ENCODE results near the gene CADPS2. TPM values are rescaled to one million over a fixed set of nuclear protein-coding genes. Genes with fewer than 3 reads are reported as not detected.

CADPS2 gene
- polyA plus RNA-seq, 3 donors, result not detected

DNA sequence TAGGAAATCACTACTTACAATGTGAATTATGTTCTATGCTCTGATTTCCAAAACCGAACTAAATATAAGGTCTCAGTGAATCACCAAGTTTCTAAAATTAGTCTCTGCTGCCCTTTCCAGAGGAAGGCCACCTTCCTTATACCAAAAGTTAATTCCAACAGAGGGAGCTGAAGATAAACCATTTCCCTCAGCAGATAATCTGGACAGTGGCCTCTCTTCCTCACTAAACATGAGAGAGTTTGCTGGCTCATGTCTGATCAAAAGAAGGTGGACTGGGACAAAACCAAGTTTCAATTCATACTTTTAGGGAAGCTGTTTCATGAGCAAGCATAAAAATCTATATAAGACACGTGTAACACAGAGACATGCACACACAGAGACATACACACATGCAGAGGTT lies 588.1 kb downstream of the CADPS2 start:
- H3K4me1 ChIP-seq (ENCODE audit: control insufficient read depth in 1 of 2, insufficient read depth in 2 of 2, low read length in 2 of 2), result no peaks in the 10 kb centered on the region
- H3K36me3 Mint-ChIP-seq, result peaks cover 0 to 3% of the 10 kb centered on the region in 2 donors
- no peak overlapping the region for H3K27ac Mint-ChIP-seq
- peaks cover 41 to 56% of the 10 kb centered on the region in 2 donors for H3K27me3 ChIP-seq (ENCODE audit: control insufficient read depth in 2 of 2, insufficient read depth in 2 of 2, low read length in 2 of 2)
- TF ChIP-seq CTCF (IDR thresholded peaks at IDR 0.05), result no peak
- no peak for DNase-seq
- peaks cover 48 to 62% (median 56%) of the 10 kb centered on the region in 3 donors for H3K27me3 Mint-ChIP-seq (ENCODE audit: low read depth in 3 of 3)
- H3K9ac ChIP-seq (ENCODE audit: insufficient read depth, low read length, poor library complexity, severe bottlenecking), result no peak overlapping the region
- H3K36me3 ChIP-seq (replicated peaks in 1 of 2; ENCODE audit: control insufficient read depth in 1 of 2, insufficient read depth in 2 of 2, low read length in 2 of 2), result no peaks in the 10 kb centered on the region
- H2AFZ ChIP-seq (ENCODE audit: insufficient read depth, low read depth, low read length, poor library complexity, severe bottlenecking), result no peak overlapping the region
- no peak overlapping the region for H3K4me3 ChIP-seq (replicated peaks in 1 of 3; ENCODE audit: low read depth in 2 of 3, low read length in 3 of 3)
- no peaks in the 10 kb centered on the region for H4K20me1 ChIP-seq (ENCODE audit: insufficient read depth, low read length)
- intact Hi-C loops (cut with micrococcal nuclease), result no loop called here
- H3K79me2 ChIP-seq (ENCODE audit: insufficient read depth, low read length), result no peaks in the 10 kb centered on the region
- no CpG with 5 or more reads among the region's 2 CpGs for WGBS (ENCODE audit: insufficient coverage)
- no peak overlapping the region for H3K27ac ChIP-seq (ENCODE audit: low read depth in 1 of 2, low read length in 2 of 2)
- H3K4me2 ChIP-seq (replicated peaks; ENCODE audit: extremely low read depth, low read length, poor library complexity, severe bottlenecking), result no peak overlapping the region
- no peaks in the 10 kb centered on the region for H3K4me1 Mint-ChIP-seq
- peaks cover 2 to 31% (median 19%) of the 10 kb centered on the region in 7 donors for H3K9me3 Mint-ChIP-seq
- H3K9me3 ChIP-seq (replicated peaks in 1 of 2; ENCODE audit: control insufficient read depth in 1 of 2, insufficient read depth in 1 of 2, low read length in 2 of 2), result peaks cover 0 to 33% of the 10 kb centered on the region in 2 donors
- no peak overlapping the region for H3K4me3 Mint-ChIP-seq

DNA sequence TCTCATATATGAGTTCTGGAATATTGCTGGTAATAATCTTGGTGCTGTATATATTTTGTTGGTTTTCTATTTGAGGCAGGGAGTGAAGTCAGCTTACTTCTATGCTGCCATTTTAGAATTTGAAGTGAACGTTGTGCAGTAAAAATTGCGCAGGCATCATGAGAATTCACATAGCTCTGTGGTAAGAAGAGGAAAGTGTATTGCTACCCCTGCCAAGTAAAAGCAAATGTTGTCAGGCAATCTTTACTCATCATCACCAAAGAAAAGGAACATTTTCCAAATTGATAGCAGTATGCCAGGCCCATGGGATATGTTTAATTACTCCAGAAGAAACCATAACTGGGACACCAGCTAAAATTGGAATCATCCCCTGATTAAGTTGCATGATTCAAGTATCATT lies 595.1 kb downstream of the CADPS2 start:
- H3K9me3 Mint-ChIP-seq, result peaks cover 0 to 8% (median 5%) of the 10 kb centered on the region in 7 donors
- Histone ChIP-seq H4K20me1 (ENCODE audit: insufficient read depth, low read length) (no peaks in the 10 kb centered on the region), H3K79me2 (ENCODE audit: insufficient read depth, low read length) (no peaks in the 10 kb centered on the region), H2AFZ (ENCODE audit: insufficient read depth, low read depth, low read length, poor library complexity, severe bottlenecking) (no peak overlapping the region), H3K4me2 (replicated peaks; ENCODE audit: extremely low read depth, low read length, poor library complexity, severe bottlenecking) (no peak overlapping the region), H3K4me1 (ENCODE audit: control insufficient read depth in 1 of 2, insufficient read depth in 2 of 2, low read length in 2 of 2) (no peaks in the 10 kb centered on the region), H3K36me3 (replicated peaks in 1 of 2; ENCODE audit: control insufficient read depth in 1 of 2, insufficient read depth in 2 of 2, low read length in 2 of 2) (no peaks in the 10 kb centered on the region), H3K4me3 (replicated peaks in 1 of 3; ENCODE audit: low read depth in 2 of 3, low read length in 3 of 3) (no peak overlapping the region), H3K27me3 (ENCODE audit: control insufficient read depth in 2 of 2, insufficient read depth in 2 of 2, low read length in 2 of 2) (no peaks in the 10 kb centered on the region), H3K9me3 (replicated peaks in 1 of 2; ENCODE audit: control insufficient read depth in 1 of 2, insufficient read depth in 1 of 2, low read length in 2 of 2) (no peaks in the 10 kb centered on the region), H3K27ac (ENCODE audit: low read depth in 1 of 2, low read length in 2 of 2) (no peak overlapping the region), H3K9ac (ENCODE audit: insufficient read depth, low read length, poor library complexity, severe bottlenecking) (no peak overlapping the region)
- no peak for TF ChIP-seq CTCF (IDR thresholded peaks at IDR 0.05)
- intact Hi-C loops (cut with micrococcal nuclease), result no loop called here
- no peak for DNase-seq
- no peak overlapping the region for H3K4me3 Mint-ChIP-seq
- no peaks in the 10 kb centered on the region for H3K4me1 Mint-ChIP-seq
- H3K36me3 Mint-ChIP-seq, result no peaks in the 10 kb centered on the region
- no CpG with 5 or more reads among the region's 2 CpGs for WGBS (ENCODE audit: insufficient coverage)
- no peak overlapping the region for H3K27ac Mint-ChIP-seq
- H3K27me3 Mint-ChIP-seq (ENCODE audit: low read depth in 3 of 3), result peaks cover 2 to 7% (median 5%) of the 10 kb centered on the region in 3 donors

Data from CD14-positive monocyte (primary cell).